IPS DF 6.9 (cell line): ENCODE results near the gene CEACAM21.

ENCODE experiments used
- DNase-seq: peaks from one replicate; pipeline ENCODE4 v3.0.0-alpha.2; 2013; ENCODE audit warnings: low read depth, low spot score
- H3K27ac ChIP-seq: one replicate; pipeline ENCODE4 v1.5.1; 2013; ENCODE audit warnings: low read length, control low read depth
- H3K27me3 ChIP-seq: 2 replicates; pipeline ENCODE4 v1.6.1; 2013; ENCODE audit warnings: mild to moderate bottlenecking, low read length; ENCODE audit not compliant: control insufficient read depth, insufficient read depth
- H3K36me3 ChIP-seq: 2 replicates; pipeline ENCODE4 v1.6.1; 2013; ENCODE audit warnings: low read length; ENCODE audit not compliant: control insufficient read depth, insufficient read depth
- H3K4me1 ChIP-seq: 2 replicates; pipeline ENCODE4 v1.6.1; 2013; ENCODE audit warnings: low read length; ENCODE audit not compliant: control insufficient read depth, insufficient read depth
- H3K4me3 ChIP-seq: 2 replicates; pipeline ENCODE4 v1.5.1; 2013; ENCODE audit warnings: mild to moderate bottlenecking, low read length
- H3K9me3 ChIP-seq: 2 replicates; pipeline ENCODE4 v1.6.1; 2013; ENCODE audit warnings: low read length, inconsistent platforms; ENCODE audit not compliant: control insufficient read depth, insufficient read depth
- WGBS: extraction: QIAGEN DNeasy Blood & Tissue Kit; methylation state at CpG from one replicate; pipeline ENCODE4 v1.1.7; 2013; ENCODE audit warnings: mixed read lengths, missing lambda C conversion rate; ENCODE audit not compliant: insufficient read length, insufficient coverage; 5-methylcytosine and 5-hydroxymethylcytosine counted together

The CEACAM21 gene

GRCh38 chr19:41616792-41617621, 41.0 kb downstream of the CEACAM21 start:
- no CpG with 5 or more reads among the region's 9 CpGs for WGBS
- Histone ChIP-seq H3K36me3 (no peaks in the 10 kb centered on the region), H3K4me1 (no peaks in the 10 kb centered on the region), H3K27me3 (no peaks in the 10 kb centered on the region), H3K4me3 (no peak overlapping the region), H3K27ac (no peak overlapping the region), H3K9me3 (peaks cover 4% of the 10 kb centered on the region)
- no peak for DNase-seq

- H3K27ac ChIP-seq, result no peak overlapping the region
- DNase-seq, result no peak
- H3K4me1 ChIP-seq, result no peaks in the 10 kb centered on the region
- no peaks in the 10 kb centered on the region for H3K36me3 ChIP-seq
- H3K9me3 ChIP-seq, result peaks cover 1% of the 10 kb centered on the region; the same call in 1 of the 2 replicates
- no CpG with 5 or more reads among the region's 9 CpGs for WGBS
- no peaks in the 10 kb centered on the region for H3K27me3 ChIP-seq
- no peak overlapping the region for H3K4me3 ChIP-seq
Measured at GRCh38 chr19:41617941-41618730, 42.2 kb downstream of the CEACAM21 start.

DNA sequence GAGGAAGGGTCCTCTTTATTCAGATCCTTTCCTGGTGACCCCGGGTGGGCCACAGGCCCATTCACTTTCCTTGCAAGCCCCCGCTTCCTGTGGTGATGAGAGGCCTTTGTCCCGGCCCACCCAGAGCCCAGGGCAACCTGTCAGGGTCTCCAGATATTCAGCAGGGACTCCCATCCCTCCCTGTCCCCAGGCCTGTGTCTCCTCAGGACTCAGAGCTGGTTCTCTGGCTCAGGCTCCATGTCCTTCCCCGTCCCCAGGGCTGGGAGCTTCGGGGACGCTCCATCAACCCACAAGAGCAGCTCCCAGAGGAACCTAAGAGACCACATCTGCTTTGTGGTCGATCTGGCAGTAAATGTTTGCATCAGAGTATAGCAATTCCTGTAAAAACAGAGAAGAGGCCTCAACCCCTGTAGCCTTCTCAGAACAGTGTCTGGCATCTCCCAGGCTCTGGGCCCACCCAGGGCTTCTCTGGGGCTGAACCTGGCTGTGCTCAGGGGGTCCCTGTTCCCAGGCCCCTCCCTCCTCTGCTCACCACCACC, 43.1 kb downstream of the CEACAM21 start:
- H3K9me3 ChIP-seq, result peaks cover 1% of the 10 kb centered on the region; the same call in 1 of the 2 replicates
- H3K4me1 ChIP-seq, result no peaks in the 10 kb centered on the region
- no peaks in the 10 kb centered on the region for H3K27me3 ChIP-seq
- H3K36me3 ChIP-seq, result no peaks in the 10 kb centered on the region
- no CpG with 5 or more reads among the region's 7 CpGs for WGBS
- no peak overlapping the region for H3K4me3 ChIP-seq
- DNase-seq, result no peak
- H3K27ac ChIP-seq, result no peak overlapping the region

DNA sequence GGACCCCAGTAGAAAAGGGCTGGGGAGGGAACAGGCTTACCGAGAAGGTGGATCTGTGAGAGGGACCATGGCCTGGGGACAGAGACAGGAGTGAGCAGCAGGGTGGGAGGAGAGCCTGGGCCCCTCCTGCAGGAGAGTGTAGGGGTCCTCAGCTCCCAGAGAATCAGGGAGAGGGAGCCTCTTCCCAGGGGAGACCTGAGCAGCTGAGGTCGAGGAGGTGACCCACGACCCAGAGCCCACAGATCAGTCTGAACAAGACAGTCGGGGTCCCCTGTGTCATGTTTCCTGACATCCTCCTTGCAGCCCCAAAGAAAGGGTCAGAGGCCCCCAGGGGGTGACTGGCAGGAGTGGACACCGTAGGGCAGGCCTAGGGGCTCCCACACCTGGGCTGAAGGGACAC, 44.2 kb downstream of the CEACAM21 start:
- Histone ChIP-seq H3K4me1 (no peaks in the 10 kb centered on the region), H3K27me3 (no peaks in the 10 kb centered on the region), H3K4me3 (no peak overlapping the region), H3K27ac (no peak overlapping the region), H3K36me3 (no peaks in the 10 kb centered on the region), H3K9me3 (peaks cover 3% of the 10 kb centered on the region; the same call in 1 of the 2 replicates)
- WGBS, result no CpG with 5 or more reads among the region's 5 CpGs
- DNase-seq, result no peak

DNA sequence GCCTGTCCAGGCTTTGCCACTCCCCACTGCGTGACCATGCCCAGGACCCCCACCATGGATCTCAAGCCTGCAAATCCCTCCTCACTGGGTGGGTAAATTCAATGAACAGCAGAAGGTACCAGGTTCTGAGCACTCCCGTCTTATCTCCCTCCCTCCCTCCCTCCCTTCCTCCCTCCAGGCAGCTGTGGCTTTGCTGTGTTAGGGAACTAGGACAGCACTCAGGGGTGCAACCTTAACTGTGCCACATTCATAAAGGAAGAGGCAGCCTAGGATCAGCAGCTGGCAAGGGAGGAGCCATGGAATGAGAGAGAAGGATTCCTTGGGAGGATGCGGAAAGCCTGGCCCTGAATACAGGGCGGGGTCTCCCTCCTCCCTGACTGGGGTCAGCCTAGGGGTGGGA, 45.3 kb downstream of the CEACAM21 start:
- WGBS, result no CpG with 5 or more reads among the region's 4 CpGs
- no peak for DNase-seq
- Histone ChIP-seq H3K4me3 (no peak overlapping the region), H3K4me1 (no peaks in the 10 kb centered on the region), H3K27me3 (no peaks in the 10 kb centered on the region), H3K9me3 (peaks cover 5% of the 10 kb centered on the region), H3K36me3 (no peaks in the 10 kb centered on the region), H3K27ac (no peak overlapping the region)

- H3K36me3 ChIP-seq, result no peaks in the 10 kb centered on the region
- DNase-seq, result no peak
- no peak overlapping the region for H3K4me3 ChIP-seq
- no peaks in the 10 kb centered on the region for H3K27me3 ChIP-seq
- WGBS, result no CpG with 5 or more reads among the region's 7 CpGs
- H3K4me1 ChIP-seq, result no peaks in the 10 kb centered on the region
- peaks cover 5% of the 10 kb centered on the region for H3K9me3 ChIP-seq
- no peak overlapping the region for H3K27ac ChIP-seq
Measured at GRCh38 chr19:41621654-41622053, 45.7 kb downstream of the CEACAM21 start.

DNA sequence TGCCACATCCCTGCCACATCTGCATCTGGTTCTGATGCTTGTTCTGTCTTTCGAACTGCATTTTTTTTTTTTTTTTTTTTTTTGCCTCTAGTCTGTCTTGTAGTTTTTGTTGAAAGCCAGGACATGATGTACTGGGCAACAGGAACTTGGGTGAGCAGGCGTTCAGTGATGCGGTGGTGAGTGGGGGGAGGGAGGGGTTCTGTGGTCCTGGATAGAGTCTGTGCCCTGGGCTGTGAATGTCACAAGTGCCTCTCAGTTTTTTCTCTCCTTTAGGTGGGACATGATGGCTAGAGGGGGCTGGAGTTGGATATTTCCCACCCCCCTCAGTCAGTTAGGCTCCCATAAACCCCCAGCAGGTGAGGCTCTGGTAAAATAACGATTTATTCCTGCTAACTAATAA, 47.4 kb downstream of the CEACAM21 start:
- Histone ChIP-seq H3K9me3 (peaks cover 9% of the 10 kb centered on the region), H3K27me3 (no peaks in the 10 kb centered on the region), H3K4me3 (no peak overlapping the region), H3K36me3 (no peaks in the 10 kb centered on the region), H3K4me1 (no peaks in the 10 kb centered on the region), H3K27ac (no peak overlapping the region)
- DNase-seq, result no peak
- no CpG with 5 or more reads among the region's 4 CpGs for whole genome bisulfite sequencing

GRCh38 chr19:41624515-41624914, 48.5 kb downstream of the CEACAM21 start:
- H3K27me3 ChIP-seq, result no peaks in the 10 kb centered on the region

GRCh38 chr19:41624937-41625336, 49.0 kb downstream of the CEACAM21 start:
- Histone ChIP-seq H3K36me3 (no peaks in the 10 kb centered on the region), H3K9me3 (peaks cover 9% of the 10 kb centered on the region), H3K27me3 (no peaks in the 10 kb centered on the region), H3K27ac (no peak overlapping the region), H3K4me3 (no peak overlapping the region), H3K4me1 (no peaks in the 10 kb centered on the region)
- DNase-seq, result no peak
- WGBS, result no CpG with 5 or more reads among the region's 4 CpGs

More at GRCh38 chr19:41624515-41624914, 48.5 kb downstream of the CEACAM21 start:
- WGBS, result no CpG with 5 or more reads among the region's 7 CpGs
- H3K27ac ChIP-seq, result no peak overlapping the region
- no peaks in the 10 kb centered on the region for H3K36me3 ChIP-seq
- no peak for DNase-seq
- no peaks in the 10 kb centered on the region for H3K4me1 ChIP-seq
- no peak overlapping the region for H3K4me3 ChIP-seq
- peaks cover 9% of the 10 kb centered on the region for H3K9me3 ChIP-seq

DNA sequence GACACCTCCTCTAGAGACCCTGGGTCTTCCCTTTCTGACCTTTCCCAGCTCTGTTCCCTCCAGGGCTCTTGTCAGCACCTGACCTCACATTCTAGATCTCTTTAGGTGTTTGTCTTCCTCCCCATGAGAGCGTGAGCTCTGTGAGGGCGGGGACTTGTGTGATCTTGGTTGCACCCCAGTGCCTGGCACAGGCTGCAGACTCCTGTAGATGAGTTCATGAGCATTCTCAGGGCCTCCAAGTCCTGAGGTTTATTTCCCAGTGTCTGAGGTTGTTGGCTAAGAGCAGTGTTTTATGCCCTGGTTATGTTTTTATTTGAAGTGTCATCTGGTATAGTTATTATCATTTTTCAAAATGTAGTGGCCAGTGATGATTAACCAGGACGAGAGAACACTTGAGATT, 50.3 kb downstream of the CEACAM21 start:
- Histone ChIP-seq H3K4me1 (no peaks in the 10 kb centered on the region), H3K36me3 (no peaks in the 10 kb centered on the region), H3K27ac (no peak overlapping the region), H3K9me3 (peaks cover 9% of the 10 kb centered on the region), H3K4me3 (no peak overlapping the region), H3K27me3 (no peaks in the 10 kb centered on the region)
- DNase-seq, result no peak
- no CpG with 5 or more reads among the region's 3 CpGs for WGBS
